HG03565 (cell line): ENCODE measurements around the gene HIVEP2.
A peak's percentile ranks its signal among the peaks of the same experiment; 100 is the strongest.
"Not testable (repeated sequence)": the region's sequence is repeated elsewhere in the genome, so short reads cannot be mapped to it uniquely, and the experiment has no call there.

Experiments used
- ATAC-seq: cut with Tn5 transposase; IDR thresholded peaks from one replicate; pipeline ENCODE4 v1.9.1; 2021; ENCODE audit warnings: mild to moderate bottlenecking, moderate library complexity; ENCODE audit not compliant: unreplicated experiment

Gene HIVEP2, protein sequence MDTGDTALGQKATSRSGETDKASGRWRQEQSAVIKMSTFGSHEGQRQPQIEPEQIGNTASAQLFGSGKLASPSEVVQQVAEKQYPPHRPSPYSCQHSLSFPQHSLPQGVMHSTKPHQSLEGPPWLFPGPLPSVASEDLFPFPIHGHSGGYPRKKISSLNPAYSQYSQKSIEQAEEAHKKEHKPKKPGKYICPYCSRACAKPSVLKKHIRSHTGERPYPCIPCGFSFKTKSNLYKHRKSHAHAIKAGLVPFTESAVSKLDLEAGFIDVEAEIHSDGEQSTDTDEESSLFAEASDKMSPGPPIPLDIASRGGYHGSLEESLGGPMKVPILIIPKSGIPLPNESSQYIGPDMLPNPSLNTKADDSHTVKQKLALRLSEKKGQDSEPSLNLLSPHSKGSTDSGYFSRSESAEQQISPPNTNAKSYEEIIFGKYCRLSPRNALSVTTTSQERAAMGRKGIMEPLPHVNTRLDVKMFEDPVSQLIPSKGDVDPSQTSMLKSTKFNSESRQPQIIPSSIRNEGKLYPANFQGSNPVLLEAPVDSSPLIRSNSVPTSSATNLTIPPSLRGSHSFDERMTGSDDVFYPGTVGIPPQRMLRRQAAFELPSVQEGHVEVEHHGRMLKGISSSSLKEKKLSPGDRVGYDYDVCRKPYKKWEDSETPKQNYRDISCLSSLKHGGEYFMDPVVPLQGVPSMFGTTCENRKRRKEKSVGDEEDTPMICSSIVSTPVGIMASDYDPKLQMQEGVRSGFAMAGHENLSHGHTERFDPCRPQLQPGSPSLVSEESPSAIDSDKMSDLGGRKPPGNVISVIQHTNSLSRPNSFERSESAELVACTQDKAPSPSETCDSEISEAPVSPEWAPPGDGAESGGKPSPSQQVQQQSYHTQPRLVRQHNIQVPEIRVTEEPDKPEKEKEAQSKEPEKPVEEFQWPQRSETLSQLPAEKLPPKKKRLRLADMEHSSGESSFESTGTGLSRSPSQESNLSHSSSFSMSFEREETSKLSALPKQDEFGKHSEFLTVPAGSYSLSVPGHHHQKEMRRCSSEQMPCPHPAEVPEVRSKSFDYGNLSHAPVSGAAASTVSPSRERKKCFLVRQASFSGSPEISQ (N-terminal part only)

DNA sequence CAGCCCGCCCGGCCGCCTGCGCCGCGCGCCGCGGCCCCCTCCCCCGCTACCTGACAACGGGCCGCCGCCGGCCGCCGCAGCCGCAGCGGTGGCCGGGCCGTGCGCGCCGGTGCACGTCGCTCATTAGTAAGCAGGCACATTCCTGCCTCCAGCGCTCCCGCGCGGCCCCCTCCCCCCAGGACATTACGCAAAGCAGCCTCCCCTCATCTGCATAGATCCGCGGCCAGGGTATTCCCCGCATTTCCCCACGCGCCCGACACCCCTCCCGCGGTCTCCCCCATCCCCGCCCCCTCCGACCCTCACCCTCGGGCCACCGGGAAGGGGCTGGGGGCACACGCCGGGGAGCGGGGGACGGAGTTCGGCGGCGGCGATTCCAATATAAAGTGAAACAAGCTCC is at the start of gene HIVEP2:
Gene HIVEP2 (minus strand): TSS at position 128 of the 397 bp plus-strand sequence. CDS start 170,438 bp downstream, outside the sequence.
- peak; percentile 17 for ATAC-seq

DNA sequence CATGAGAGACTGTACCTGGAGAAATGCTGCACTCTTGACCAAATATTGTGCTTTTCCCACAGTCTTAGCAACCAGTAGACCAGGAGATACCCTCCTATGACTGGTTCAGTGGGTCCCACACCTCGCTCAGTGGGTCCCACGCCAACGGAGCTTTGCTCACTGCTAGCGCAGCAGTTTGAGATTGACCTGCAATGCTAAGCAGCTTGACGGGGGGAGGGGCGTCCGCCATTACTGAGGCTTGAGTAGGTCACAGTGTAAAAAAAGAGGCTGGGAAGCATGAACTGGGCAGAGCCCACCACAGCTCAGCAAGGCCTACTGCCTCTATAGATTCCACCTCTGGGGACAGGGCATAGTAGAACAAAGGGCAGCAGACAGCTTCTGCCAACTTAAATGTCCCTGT is 49.0 kb upstream of the HIVEP2 start:
- no peak for ATAC-seq

DNA sequence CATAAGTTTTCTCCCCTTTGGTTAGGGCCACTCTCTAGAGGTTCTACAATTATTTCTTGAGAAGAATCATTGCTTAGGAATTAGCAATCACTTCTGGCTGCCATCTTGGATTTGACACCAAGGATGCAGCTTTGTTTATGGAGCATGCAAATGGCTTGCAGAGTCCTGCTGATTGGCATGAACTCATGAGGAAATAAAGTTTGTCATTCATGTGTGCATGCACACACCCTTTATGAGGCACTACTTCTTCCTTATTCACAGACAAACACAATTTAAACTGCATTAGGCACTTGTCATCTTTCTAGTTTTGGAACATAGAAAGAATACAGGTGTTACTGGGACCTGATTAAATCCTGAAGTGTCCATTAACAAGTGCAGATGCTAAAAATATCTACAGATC is 42.5 kb upstream of the HIVEP2 start:
- no peak for ATAC-seq

DNA sequence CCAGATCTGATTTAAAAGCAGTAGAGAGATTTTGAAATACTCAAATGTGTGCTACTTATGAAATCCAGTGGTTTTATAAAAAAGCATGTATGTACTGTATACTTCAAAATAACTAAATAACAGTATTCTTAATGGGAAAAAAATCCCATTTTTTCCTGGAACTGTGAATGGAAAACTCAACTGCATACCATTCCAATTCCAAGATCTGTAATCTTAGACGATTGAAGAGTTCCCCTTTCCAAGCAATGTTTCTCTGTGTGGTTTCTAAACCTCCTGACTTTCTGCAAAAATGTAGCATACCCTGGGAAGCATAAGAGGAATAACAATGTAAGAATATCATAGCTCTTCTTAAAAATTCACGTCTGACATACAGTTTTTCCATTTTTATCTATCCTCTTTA is 40.3 kb upstream of the HIVEP2 start:
- ATAC-seq = no peak

- ATAC-seq = no peak
Measured at GRCh38 chr6:142984386-142984785, 39.4 kb upstream of the HIVEP2 start.

GRCh38 chr6:142975365-142975764 is 30.4 kb upstream of the HIVEP2 start:
- ATAC-seq = no peak

- not testable (repeated sequence) for ATAC-seq
Measured at GRCh38 chr6:142970941-142971340, 26.0 kb upstream of the HIVEP2 start.

GRCh38 chr6:142968601-142969000 is 23.6 kb upstream of the HIVEP2 start:
- no peak for ATAC-seq

- ATAC-seq = peak; percentile 56
Measured at GRCh38 chr6:142966294-142966693, 21.3 kb upstream of the HIVEP2 start.

GRCh38 chr6:142965164-142965563 is 20.2 kb upstream of the HIVEP2 start:
- no peak for ATAC-seq

DNA sequence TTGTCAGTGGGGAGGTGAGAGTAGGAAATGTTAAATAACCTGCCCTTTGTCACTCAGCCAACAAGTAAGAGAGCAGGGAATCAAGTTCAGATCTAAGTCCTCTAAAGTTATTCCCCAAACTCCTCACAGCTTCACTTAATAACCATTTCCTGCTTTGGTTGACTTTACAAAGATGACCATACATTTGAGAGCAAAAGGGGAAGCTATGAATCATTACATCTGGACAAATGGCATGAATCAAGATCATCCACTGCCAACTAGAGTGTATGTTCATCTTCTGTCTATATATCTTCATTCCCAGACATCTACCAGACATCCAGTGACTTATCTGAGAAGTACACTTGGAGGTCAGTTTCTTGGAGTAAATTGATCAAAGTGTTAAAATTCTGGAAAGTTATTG is 15.1 kb upstream of the HIVEP2 start:
- no peak for ATAC-seq

DNA sequence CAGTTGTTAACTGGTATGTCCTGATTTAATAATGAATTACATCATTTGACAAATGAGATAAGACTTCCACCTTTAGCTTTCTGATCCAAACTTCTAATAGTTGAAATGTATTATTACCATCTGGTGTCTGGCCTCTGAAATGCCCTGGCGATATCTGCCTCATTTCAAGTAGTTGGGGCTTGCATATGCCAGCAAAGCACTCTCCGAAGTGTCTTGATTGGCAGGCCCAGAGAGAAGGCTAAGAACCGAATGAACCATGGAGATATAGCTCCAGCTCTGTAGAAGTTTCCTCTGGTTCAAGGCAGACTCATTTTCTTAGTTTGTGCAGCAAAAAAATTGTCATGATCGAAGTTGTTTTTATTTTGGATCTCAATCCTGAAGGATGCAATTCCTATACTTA is 13.4 kb upstream of the HIVEP2 start:
- ATAC-seq = no peak

DNA sequence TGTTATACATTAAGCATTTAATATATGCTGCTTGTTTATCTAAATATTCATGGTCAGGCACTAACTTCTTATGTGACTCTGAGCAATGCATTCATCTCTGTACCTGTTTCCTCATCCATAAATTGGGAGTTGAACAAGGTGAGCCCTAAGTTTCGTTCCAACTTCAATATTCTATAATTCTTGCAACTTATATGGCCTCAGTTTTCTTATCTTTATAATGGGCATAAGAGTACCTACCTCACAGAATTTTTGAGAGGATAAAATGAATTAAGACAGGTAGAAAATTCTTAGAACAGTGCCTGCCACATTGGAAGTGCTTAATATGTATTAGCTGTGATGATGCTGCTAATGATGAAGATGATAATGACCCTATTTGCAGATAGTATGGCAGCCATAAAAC is 11.8 kb upstream of the HIVEP2 start:
- ATAC-seq = no peak

GRCh38 chr6:142954844-142955243 is 9.9 kb upstream of the HIVEP2 start:
- ATAC-seq = no peak

DNA sequence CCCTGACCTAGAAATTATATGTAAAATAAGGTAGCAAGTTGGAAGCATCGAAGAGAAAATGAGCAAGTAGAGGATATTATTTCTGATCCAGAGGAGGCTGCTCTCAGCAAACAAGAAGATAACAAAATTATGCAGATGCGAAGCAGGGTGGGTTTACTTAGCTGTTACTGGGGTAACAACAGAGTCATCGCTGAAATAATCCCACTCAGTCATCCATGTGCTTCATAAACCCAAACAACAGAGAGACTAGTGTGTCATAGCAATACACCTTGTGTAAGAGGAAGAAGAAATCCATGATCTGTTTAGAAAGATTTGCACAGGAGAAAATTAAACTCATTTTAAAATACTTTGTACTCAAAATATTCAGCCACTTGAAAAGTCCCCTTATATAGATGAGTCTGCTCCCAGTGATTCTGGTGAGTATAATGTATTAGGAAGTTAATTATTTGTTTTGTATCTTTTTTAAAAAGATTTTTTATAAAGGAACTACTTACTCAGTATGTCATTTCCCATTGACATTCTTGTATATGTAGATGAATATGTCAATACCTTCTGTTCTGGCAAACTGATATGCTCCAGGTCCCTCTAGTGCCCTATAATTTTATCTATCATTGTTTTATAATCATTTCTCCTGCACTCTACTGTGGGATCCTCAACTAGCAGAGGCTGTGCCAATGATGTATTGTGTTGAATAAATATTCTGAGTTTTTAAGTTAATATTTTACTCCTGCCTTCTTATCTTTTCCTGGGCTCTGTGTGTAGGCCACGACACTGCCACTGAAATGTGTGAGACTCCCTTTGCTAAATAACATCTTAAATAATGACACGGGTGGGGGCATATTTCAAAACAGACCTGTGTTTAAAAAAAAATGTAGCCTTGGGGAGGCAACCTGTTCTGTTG is 8.6 kb upstream of the HIVEP2 start:
- no peak for ATAC-seq

DNA sequence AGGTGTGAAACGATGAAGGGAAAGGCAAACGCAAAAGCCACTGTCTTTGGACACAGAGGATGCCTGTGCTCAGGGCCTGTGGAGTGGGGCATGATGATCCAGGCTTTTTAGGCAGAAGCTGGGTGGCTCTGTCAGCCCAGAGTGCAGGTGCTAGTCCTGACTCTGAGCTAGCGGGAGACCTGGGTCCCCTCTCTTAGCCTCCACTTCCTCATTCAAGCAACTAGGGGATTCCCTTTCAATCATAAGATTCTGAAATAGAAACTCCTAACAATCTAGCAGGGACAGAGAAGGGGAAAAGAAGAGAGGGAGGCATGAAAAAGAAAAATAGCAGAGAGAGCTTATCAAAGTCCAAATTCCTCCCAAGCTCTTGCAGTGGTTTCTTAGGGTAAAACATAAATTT is 7.6 kb upstream of the HIVEP2 start:
- peak; percentile 56 for ATAC-seq

- no peak for ATAC-seq
Measured at GRCh38 chr6:142950291-142950690, 5.3 kb upstream of the HIVEP2 start.

GRCh38 chr6:142947714-142948480 is 2.9 kb upstream of the HIVEP2 start:
- ATAC-seq = peak; percentile 18

GRCh38 chr6:142946924-142947713 is 2.1 kb upstream of the HIVEP2 start:
- ATAC-seq = peak; percentile 36
